GM19468 (cell line): ENCODE measurements around the gene BHLHE40.

Experiments used
- ATAC-seq: cut with Tn5 transposase; IDR thresholded peaks from one replicate; pipeline ENCODE4 v1.9.1; 2021; ENCODE audit warnings: mild to moderate bottlenecking, moderate library complexity, moderate number of reproducible peaks; ENCODE audit not compliant: unreplicated experiment; ENCODE audit errors: extremely low read depth

Gene BHLHE40

DNA sequence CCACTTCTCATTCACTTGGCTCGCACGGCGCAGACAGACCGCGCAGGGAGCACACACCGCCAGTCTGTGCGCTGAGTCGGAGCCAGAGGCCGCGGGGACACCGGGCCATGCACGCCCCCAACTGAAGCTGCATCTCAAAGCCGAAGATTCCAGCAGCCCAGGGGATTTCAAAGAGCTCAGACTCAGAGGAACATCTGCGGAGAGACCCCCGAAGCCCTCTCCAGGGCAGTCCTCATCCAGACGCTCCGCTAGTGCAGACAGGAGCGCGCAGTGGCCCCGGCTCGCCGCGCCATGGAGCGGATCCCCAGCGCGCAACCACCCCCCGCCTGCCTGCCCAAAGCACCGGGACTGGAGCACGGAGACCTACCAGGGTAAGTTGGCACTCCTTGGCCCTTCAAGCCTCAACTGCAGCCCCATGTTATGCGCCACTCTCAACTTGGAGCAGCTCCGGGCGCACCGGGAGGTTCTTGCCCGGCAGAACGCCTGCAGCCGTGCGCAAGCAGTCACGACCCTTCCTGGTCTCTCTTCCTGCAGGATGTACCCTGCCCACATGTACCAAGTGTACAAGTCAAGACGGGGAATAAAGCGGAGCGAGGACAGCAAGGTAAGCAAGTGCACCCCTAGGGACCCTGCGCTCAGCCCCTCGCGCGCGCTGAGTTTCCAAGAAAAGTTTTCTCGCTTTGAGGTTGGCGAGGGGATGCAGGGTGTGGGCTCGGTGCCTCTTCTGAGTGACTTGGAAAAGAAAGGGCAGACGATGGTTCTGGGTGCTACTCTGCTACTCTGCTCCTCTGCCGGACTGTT is at the start of gene BHLHE40:
BHLHE40 (plus strand) TSS at position 10 of the 801 bp plus-strand sequence; CDS start at position 292, 282 bp downstream.
- no peak for ATAC-seq

DNA sequence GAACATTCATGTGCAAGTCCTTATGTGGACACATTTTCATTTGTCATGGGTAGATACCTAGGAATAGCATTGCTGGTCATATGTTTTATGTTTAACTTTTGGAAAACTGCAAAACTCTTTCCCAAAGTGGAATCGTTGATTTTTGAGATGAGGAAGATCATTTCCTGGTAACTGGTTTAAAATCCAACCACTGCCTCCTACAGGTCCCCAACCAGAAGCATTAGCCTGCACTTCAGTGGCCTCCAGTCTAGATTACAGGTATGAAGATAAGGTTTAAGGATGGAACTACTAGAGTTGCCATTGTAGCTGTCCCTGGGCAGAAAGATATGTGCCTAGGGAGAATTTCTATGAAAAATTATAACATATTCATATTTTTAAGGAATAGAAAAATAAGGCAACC is 48.7 kb upstream of the BHLHE40 start:
- ATAC-seq = no peak

DNA sequence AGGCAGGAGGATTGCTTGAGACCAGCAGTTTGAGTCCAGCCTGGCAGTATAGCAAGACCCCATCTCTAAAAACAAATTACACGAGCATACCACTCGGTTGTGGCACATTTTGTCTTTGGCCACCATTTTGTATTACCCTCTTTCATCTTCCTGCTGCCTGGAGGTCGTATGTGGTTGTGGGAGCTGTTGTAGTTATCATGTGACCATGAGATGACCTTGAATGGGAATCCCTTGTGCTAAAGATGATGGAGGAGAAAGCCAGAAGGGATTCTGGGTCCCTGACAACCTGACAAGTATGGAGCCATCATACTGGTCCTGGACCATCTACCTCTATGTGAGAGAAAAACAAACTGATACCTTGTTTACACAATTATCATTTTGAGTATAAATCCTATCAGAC is 45.2 kb upstream of the BHLHE40 start:
- no peak for ATAC-seq

DNA sequence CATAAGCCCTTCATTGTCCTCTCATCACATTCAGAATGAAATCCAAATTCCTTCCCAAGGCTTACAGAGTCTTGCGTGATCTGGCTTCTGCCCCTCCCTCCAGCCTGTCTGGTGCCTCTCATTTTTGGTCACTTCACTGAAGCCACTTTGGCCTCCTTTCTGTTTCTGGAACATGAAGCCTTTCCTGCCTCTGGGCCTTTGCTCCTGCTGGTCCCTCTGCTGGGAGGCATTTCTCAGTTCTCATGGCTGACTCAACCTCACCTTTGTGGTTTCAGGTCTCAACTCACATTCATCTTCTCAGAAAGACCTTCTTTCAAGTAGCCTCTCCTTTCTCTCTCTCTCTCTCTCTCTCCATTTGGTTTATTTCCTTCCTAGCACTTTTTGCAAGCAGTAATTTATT is 43.9 kb upstream of the BHLHE40 start:
- no peak for ATAC-seq

DNA sequence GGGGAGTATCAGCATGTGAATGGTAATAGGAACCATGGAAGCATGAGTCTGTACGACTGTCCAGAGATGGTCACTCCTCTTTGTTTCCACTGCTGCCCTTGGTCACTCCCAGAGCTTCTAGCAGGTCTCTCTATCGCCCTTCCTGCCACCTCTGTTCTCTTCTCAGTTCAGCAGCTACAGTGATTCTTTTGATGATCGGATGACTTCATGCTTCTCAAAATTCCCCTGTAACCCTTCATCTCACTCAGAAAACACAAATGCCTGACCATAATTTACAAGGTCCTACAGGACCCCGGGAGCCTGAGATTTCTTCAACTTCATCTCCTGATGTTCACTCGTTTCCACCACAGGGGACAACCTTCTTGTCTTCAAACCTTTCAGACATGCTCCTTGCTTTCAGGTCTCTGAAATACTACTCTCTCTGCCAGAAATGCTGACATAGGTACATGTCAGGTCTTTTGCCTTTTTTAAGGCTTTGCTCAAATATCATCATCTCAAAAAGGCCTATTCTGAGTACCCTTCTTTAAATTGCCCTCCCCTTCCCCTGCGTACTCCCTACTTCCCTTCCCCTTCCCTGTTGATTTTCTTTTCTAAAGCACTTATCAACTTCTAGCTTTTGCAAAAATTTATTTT is 42.1 kb upstream of the BHLHE40 start:
- ATAC-seq = no peak

DNA sequence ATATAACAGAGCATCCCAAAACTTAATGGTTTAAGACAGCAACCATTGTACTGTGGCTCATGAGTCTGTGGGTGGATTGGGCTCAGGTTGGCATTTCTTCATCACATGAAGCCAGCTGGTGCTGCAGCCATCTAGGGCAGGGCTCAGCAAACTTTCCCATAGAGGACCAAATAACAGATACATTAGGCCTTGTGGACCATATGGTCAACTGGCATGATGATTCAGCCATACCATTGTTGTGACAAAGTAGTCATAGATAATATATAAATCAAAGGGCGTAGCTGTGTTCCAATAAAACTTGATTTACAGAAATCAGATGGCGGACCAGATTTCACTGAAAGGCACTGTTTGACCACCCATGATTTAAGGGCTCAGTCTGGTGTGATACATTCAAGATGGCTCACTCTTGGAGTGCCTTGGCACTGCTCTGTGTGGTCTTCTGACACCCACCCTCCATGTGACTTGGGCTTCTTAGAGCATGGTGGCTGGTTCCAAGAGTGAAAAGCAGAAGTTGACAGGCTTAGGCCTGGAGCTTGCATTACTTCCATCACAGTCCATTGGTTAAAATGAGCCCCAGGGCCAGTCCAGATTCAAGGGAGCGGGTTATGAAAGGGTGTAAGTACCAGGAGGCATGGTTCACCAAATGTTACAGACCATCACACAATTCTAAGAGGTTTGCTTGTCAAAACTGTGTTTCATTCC is 40.8 kb upstream of the BHLHE40 start:
- ATAC-seq = no peak

DNA sequence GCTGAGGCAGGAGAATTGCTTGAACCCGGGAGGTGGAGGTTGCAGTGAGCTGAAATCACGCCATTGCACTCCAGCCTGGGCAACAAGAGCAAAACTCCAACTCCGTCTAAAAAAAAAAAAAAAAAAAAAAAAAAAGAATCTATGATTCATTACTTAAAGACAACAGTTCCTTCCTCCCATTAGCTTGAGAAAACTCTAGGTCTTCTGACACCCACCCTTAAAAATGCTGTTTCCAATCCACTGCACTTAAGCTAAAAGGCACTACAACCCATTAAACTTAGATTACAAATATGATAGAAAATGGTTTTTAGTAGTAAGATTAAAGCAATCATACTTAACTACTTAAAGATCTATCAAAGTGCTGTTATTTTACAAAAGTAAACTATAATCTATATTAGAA is 40.0 kb upstream of the BHLHE40 start:
- ATAC-seq = no peak

DNA sequence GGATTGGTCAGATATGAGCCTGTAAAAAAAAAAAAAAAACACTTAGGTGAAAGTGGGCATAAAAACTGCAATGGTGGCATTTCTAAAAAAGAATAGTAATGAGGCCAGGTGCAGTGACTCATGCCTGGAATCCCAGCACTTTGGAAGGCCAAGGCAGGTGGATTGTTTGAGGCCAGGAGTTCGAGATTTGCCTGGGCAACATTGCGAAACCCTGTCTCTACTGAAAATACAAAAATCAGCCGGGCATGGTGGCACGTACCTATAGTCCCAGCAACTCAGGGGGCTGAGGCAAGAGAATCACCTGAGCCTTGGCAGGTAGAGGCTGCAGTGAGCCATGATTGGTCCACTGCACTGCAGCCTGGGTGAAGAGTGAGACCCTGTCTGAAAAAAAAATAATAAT is 38.3 kb upstream of the BHLHE40 start:
- no peak for ATAC-seq

DNA sequence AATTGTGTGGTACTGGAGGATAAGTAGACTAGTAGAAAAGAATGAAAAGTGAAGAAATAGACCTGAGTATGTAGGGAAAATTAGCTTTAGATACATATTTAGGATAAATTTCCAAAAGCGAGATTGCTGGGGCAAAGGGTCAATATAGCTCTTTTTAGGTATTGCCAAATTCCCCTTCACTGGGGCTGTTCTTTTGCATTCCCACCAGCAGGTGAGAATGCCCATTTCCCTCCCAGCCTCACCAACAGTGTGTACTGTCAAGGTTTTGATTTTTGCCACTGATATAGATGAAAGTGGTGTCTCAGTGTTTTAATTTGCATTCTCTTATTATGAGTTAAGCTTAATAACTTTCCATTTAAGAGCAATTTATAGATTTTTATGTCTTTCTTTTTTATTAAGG is 35.7 kb upstream of the BHLHE40 start:
- no peak for ATAC-seq

DNA sequence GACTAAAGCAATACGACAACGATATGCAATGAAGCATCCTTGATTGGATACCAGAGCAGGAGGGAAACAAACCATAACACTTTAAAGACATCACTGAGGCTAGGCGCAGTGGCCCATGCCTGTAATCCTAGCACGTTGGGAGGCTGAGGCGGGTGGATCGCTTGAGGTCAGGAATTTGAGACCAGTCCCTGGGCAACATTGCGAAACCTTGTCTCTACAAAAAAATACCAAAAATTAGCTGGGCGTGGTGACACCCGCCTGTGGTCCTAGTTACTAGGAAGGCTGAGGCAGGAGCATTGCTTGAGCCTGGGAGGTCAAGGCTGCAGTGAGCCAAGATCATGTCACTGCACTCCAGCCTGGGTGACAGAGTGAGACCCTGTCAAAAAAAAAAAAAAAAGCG is 33.9 kb upstream of the BHLHE40 start:
- no peak for ATAC-seq

DNA sequence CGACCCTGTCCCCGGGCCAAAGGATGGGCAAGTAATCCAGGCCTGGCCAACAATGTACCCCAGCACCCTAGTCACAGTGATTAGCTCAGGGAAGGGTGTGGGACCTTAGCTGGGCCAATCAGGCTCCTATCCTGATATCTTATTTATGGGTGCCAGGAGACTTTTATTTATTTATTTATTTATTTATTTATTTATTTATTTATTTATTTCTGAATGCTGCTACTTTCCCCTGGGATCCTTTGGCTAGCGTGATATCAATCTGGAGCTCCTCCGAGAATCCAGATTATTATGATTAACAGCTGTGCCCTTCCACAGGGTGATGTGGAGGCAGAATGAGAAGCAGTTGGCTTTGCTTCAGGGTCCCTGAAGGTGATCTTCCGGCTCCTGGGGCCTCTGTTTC is 32.2 kb upstream of the BHLHE40 start:
- no peak for ATAC-seq

DNA sequence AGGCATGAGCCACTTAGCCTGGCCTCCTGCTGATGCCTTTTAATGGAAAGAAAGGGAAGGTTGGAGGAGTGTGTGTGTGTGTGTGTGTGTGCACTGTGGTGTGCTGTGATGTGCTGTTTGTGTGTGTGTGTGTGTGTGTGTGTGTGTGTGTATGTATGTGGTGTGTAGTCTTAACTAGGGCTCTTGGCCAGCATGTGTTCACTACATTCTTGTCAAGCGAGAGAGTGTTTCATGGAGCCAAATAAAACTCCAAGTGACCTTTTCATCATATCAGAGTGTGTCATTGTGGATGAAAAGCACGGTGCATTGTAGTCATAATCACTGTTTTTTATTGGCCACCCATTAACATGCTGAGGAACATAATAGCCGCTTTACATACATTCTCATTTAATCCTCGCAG is 30.8 kb upstream of the BHLHE40 start:
- ATAC-seq = no peak

DNA sequence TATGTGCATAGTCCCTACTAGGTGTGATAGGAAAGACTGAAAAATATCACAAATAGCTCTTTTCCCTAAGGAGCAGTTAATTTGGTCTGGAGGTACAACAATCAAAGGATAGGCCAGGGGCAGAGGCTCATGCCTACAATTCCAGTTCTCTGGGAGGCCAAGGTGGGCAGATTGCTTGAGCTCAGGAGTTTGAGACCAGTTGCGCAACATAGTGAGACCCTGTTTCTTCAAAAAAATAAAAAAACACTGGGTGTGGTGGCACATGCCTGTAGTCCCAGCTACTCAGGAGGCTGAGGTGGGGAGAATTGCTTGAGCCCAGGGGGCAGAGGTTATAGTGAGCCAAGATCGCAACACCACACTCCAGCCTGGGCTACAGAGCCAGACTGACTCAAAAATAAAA is 30.2 kb upstream of the BHLHE40 start:
- ATAC-seq = no peak

DNA sequence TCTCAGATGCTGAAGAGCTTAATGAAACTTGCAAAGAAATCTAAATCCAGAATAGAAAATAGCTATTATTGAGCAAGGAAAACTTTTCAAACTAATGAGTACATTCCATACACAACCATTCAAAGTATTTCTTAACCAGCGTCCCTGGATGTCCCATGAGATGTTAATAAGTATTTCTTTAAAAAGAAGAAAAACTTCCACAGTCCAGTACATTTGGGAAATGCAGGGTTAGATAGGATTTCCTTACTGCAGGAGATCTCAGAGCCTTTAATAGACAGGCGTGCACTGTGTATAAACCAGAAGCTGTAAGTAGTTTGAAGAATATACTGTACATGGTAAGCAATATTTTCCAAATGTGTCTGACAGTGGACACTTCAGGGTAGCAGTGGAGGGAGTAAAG is 29.6 kb upstream of the BHLHE40 start:
- ATAC-seq = no peak

DNA sequence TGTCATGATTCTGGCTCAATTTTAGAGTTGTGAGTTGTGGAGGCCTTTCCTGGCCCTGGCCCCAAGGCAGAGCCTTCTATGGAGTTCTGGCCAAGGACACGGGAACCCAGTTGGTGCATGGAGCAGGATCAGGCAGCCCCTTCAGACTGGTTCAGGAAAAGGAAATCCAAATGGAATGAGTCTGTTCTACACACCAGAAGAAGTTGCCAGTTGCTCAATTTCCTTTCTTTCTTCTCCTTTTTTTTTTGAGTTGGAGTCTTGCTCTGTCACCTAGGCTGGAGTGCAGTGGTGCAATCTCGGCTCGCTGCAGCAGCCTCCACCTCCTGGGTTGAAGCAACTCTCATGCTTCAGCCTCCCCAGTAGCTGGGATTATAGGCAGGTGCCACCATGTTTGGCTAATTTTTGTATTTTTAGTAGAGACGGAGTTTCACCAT is 28.9 kb upstream of the BHLHE40 start:
- no peak for ATAC-seq

DNA sequence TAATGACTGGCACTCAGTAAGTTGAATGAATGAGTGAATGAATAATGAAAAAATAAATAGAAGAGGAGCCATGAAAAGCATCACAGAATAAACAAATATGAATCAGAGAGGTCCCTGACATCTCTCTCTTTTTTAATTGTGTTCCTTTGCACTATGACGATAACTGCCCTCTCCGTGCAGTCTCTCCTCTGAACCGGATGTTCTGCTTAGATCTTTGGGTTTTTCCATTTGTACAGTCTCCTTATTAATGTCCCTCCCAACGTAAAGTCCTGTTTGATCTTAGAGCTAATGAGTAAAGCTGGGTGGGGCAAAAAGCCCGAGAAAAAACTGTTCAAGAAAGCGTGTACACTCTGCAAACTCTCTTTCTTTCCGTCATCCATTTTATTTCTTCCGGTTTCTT is 28.3 kb upstream of the BHLHE40 start:
- no peak for ATAC-seq

DNA sequence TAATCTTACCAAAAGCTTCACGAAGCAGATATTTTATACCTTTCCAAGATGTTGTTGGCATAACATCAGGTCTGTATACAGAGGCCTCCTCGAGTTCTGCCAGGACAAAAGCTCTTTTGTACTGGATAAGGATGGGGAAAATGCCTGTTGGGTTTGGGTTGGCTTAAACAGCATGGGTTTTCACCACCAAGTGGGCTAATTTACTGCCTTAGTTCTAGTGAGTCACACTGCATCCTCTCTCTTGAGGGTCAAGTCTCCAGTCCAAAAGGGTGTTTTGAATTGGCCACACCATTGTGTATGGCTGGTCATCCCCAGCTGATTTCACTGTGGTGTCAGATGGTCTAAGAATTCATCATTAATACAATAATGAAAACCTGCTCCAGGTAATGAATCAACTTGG is 26.1 kb upstream of the BHLHE40 start:
- no peak for ATAC-seq

DNA sequence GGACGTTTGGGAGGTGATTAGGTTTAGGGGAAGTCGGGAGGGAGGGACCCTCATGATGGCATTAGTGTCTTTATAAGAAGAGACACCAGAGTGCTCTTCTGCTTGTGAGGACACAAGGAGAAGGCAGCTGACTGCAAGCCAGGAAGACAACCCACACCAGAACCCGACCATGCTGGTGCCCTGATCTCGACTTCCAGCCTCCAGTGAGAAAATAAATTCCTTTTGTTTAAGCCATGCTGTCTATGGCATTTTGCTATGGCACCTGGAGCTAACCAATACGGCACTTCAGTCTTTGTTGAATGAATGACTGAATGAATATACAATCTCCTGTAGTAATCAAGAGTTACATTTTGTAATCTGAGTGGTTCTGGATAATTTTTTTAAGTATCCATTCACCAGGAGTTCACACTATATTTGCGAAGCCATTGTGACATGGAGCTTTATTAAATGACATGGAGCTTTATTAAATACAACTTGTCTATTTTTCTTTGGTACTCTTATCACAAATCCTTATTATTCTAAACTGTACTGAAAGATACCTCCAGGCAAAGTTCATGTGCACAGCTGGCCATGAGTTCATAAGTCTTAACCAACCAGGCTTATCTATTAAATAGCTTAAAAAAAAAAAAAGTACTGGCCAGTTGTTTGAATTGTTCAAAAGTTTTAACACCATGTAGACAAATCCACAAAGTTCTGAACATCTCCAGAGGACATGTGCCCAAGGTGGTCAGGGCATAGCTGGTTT is 24.8 kb upstream of the BHLHE40 start:
- ATAC-seq = no peak

DNA sequence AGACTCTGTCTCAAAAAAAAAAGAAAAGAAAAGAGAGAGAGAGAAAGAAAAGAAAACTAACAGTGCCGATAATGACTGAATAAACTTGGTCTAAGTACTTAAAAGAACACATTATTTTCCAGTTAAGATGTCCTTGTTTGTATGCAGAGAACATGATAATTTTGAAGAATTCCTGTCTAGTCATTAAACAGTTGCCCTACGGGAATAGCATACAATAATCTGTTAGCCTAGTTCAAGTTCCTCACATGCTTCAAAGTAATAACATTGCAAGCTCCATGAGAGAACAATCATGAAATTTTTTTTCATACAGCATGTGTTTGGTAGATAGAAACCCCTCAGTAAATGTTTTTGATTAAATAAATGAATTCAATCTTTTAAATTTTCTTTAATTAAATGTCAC is 23.1 kb upstream of the BHLHE40 start:
- no peak for ATAC-seq

DNA sequence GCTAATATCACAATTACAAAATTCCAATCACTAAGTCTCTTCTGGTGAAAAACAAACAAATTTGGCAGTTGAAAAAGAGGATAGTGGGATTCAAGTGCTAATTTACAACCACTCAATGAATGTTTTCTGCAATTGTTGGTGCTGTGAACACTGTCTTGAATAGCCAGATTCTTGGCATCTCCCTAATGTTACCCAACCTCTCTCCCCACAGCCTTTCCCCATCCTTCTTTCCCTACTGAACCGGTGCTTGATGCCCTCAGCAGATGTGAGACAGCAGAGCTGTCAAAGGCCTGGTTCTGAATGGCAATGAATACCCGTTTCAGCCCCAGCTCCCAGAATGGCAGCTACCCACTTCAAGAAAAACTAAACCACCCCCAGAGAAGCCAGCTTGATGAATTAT is 22.5 kb upstream of the BHLHE40 start:
- no peak for ATAC-seq

DNA sequence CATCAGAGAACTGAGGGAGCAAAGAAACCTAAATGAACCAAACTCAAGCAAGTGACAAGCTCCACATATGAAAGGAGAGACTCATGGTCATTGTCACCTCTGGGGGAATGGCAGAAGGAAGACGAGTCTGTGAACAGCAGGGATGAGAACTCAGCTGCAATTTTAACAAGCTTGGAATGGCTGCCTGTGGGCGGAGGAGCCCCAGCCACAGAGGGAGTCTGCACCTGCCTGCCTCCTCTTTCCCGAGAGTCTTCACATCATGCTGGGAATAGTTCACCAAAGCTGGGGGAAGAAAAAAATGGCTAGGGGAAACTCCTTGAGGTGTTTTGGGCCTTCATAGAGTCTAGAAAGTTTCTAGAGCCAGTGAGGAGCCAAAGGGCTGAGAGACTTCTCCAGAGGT is 21.3 kb upstream of the BHLHE40 start:
- ATAC-seq = no peak
